Astrocyte (in vitro differentiated cells and primary cell): Measurements from ENCODE around the gene MAGED2. TPM values are rescaled to one million over a fixed set of nuclear protein-coding genes. Genes with fewer than 3 reads are reported as not detected.

Experiments
- DNase-seq: peaks from one replicate; pipeline ENCODE4 v3.0.0-alpha.2; 2010; ENCODE audit warnings: low read depth
- FAIRE-seq: peaks from 2 replicates; lab custom pipeline; 2011; peaks lifted over from hg19 to GRCh38; lab: Jason Lieb, UNC
- H2AFZ ChIP-seq: 2 replicates; pipeline ENCODE4 v1.6.0; 2012; ENCODE audit warnings: low read depth, low read length, inconsistent platforms
- H3K27ac ChIP-seq: 2 replicates; pipeline ENCODE4 v1.5.1; 2011; ENCODE audit warnings: low read depth, low read length, inconsistent platforms
- H3K27me3 ChIP-seq: 2 replicates; pipeline ENCODE4 v1.6.0; 2011; ENCODE audit warnings: low read length, inconsistent platforms; ENCODE audit not compliant: insufficient read depth
- H3K36me3 ChIP-seq: 2 replicates; pipeline ENCODE4 v1.5.1; 2011; ENCODE audit warnings: low read length, inconsistent platforms; ENCODE audit not compliant: insufficient read depth
- H3K4me1 ChIP-seq: 2 replicates; pipeline ENCODE4 v1.5.1; 2011; ENCODE audit warnings: low read length, inconsistent platforms; ENCODE audit not compliant: insufficient read depth
- H3K4me2 ChIP-seq: 2 replicates; pipeline ENCODE4 v1.6.0; 2012; ENCODE audit warnings: low read length, inconsistent platforms
- H3K4me3 ChIP-seq: 2 replicates; pipeline ENCODE4 v1.5.1; 2011; ENCODE audit warnings: low read depth, mild to moderate bottlenecking, low read length, inconsistent platforms; ENCODE audit not compliant: insufficient read depth
- H3K79me2 ChIP-seq: 2 replicates; pipeline ENCODE4 v1.6.0; 2012; ENCODE audit warnings: mild to moderate bottlenecking, low read length, inconsistent platforms; ENCODE audit not compliant: insufficient read depth
- H3K9ac ChIP-seq: 2 replicates; pipeline ENCODE4 v1.6.0; 2012; ENCODE audit warnings: mild to moderate bottlenecking, low read length, inconsistent platforms
- H3K9me3 ChIP-seq: 2 replicates; pipeline ENCODE4 v1.5.1; 2012; ENCODE audit warnings: low read depth, mild to moderate bottlenecking, low read length, inconsistent platforms; ENCODE audit not compliant: insufficient read depth
- H4K20me1 ChIP-seq: 2 replicates; pipeline ENCODE4 v1.6.0; 2012; ENCODE audit warnings: low read length, inconsistent platforms; ENCODE audit not compliant: insufficient read depth
- H3K27ac Mint-ChIP-seq: one replicate; pipeline ENCODE4 v1.8.0; 2021; ENCODE audit warnings: mild to moderate bottlenecking, mixed read lengths; ENCODE audit not compliant: unreplicated experiment
- H3K27me3 Mint-ChIP-seq: one replicate; pipeline ENCODE4 v1.8.0; 2021; ENCODE audit warnings: low read depth, mixed read lengths; ENCODE audit not compliant: unreplicated experiment
- H3K36me3 Mint-ChIP-seq: one replicate; pipeline ENCODE4 v1.8.0; 2021; ENCODE audit warnings: low read depth, mixed read lengths; ENCODE audit not compliant: unreplicated experiment
- H3K4me1 Mint-ChIP-seq: one replicate; pipeline ENCODE4 v1.8.0; 2021; ENCODE audit warnings: low read depth, mixed read lengths; ENCODE audit not compliant: unreplicated experiment
- H3K4me3 Mint-ChIP-seq: one replicate; pipeline ENCODE4 v1.8.0; 2021; ENCODE audit warnings: mild to moderate bottlenecking, moderate library complexity, mixed read lengths; ENCODE audit not compliant: unreplicated experiment
- H3K9me3 Mint-ChIP-seq: one replicate; pipeline ENCODE4 v1.8.0; 2021; ENCODE audit warnings: mild to moderate bottlenecking, mixed read lengths; ENCODE audit not compliant: unreplicated experiment
- EZH2 ChIP-seq: IDR thresholded peaks from 2 replicates; pipeline ENCODE4 v1.6.1; 2012; ENCODE audit warnings: mild to moderate bottlenecking, low read length, inconsistent platforms; ENCODE audit not compliant: insufficient read depth
- total RNA-seq: library from RNA; stranded (reverse); gene quantifications from 2 replicates; pipeline ENCODE4 v1.2.1, GENCODE V29; 2021
- TF ChIP-seq, protein P1 (sequence below): IDR thresholded peaks from 2 replicates; pipeline ENCODE4 v1.5.1; 2011; ENCODE audit warnings: low read depth, mild to moderate bottlenecking, inconsistent platforms, low read length, moderate library complexity; ENCODE audit not compliant: insufficient read depth

MAGED2 gene
- total RNA-seq, 1 donor from 2014 or later, result 498 TPM

DNA sequence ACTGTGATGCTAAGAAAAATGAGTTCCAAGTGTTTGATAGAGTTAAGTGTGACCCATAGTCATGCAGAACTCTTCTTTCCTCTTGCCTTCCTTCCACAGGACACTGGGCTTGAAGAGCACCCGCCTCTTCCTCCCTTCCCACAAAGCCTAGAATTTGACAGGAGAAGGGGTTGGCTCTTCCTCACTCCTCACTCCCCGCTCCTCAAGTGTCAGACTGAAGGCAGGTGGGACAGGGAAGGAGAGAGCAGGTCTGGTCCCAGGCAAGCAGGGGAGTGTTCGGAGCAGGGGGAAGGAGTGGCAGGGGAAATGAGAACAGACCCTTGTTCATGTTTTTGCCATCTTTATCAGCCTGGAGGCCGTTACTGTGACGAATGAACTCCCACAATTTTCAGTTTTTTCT is 10.7 kb downstream of the MAGED2 start:
- no peak overlapping the region for H3K4me3 ChIP-seq
- FAIRE-seq, result no peak
- no peak overlapping the region for H3K4me2 ChIP-seq
- TF ChIP-seq, protein P1, sequence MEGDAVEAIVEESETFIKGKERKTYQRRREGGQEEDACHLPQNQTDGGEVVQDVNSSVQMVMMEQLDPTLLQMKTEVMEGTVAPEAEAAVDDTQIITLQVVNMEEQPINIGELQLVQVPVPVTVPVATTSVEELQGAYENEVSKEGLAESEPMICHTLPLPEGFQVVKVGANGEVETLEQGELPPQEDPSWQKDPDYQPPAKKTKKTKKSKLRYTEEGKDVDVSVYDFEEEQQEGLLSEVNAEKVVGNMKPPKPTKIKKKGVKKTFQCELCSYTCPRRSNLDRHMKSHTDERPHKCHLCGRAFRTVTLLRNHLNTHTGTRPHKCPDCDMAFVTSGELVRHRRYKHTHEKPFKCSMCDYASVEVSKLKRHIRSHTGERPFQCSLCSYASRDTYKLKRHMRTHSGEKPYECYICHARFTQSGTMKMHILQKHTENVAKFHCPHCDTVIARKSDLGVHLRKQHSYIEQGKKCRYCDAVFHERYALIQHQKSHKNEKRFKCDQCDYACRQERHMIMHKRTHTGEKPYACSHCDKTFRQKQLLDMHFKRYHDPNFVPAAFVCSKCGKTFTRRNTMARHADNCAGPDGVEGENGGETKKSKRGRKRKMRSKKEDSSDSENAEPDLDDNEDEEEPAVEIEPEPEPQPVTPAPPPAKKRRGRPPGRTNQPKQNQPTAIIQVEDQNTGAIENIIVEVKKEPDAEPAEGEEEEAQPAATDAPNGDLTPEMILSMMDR, result no peak
- TF ChIP-seq EZH2, result no peak
- H4K20me1 ChIP-seq, result peaks cover 21% of the 10 kb centered on the region
- no peaks in the 10 kb centered on the region for H3K27me3 ChIP-seq
- Mint-ChIP-seq H3K36me3 (peaks cover 16% of the 10 kb centered on the region), H3K4me3 (no peak overlapping the region), H3K27me3 (no peaks in the 10 kb centered on the region), H3K4me1 (no peaks in the 10 kb centered on the region), H3K27ac (no peak overlapping the region), H3K9me3 (peaks cover 1% of the 10 kb centered on the region)
- no peak overlapping the region for H2AFZ ChIP-seq
- H3K27ac ChIP-seq, result no peak overlapping the region
- no peak for DNase-seq
- H3K9me3 ChIP-seq, result no peaks in the 10 kb centered on the region
- no peak overlapping the region for H3K9ac ChIP-seq
- no peaks in the 10 kb centered on the region for H3K4me1 ChIP-seq
- no peaks in the 10 kb centered on the region for H3K79me2 ChIP-seq
- H3K36me3 ChIP-seq, result peaks cover 14% of the 10 kb centered on the region

DNA sequence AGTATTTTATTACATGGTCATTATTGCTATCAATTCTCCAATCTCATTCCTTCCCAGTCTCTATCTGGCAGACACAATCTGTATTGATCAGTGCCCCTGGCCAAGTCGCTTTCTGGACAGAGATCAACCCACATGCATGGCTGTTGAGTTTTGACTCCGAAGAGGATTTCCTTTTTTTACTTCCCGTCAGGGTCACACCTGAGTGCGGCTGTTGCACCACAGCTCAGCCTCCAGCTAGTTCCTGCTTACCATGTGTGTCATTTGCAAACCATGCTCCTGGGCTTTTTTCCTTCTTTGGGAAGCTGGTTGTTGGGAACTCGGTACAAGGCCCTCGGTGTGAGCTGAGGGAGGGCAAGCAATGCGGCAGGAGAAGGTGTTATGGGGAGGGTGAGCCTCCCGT is 11.7 kb downstream of the MAGED2 start:
- Mint-ChIP-seq H3K27ac (no peak overlapping the region), H3K4me3 (no peak overlapping the region), H3K36me3 (peaks cover 10% of the 10 kb centered on the region), H3K27me3 (no peaks in the 10 kb centered on the region), H3K4me1 (peaks cover 3% of the 10 kb centered on the region), H3K9me3 (peaks cover 1% of the 10 kb centered on the region)
- Histone ChIP-seq H3K9me3 (no peaks in the 10 kb centered on the region), H3K27ac (no peak overlapping the region), H3K4me3 (no peak overlapping the region), H2AFZ (no peak overlapping the region), H3K27me3 (no peaks in the 10 kb centered on the region), H3K79me2 (no peaks in the 10 kb centered on the region), H3K9ac (no peak overlapping the region), H4K20me1 (peaks cover 11% of the 10 kb centered on the region), H3K36me3 (peaks cover 9% of the 10 kb centered on the region), H3K4me1 (no peaks in the 10 kb centered on the region), H3K4me2 (no peak overlapping the region)
- FAIRE-seq (peak; percentile 88), DNase-seq (no peak)
- TF ChIP-seq, protein P1, result no peak
- no peak for TF ChIP-seq EZH2

DNA sequence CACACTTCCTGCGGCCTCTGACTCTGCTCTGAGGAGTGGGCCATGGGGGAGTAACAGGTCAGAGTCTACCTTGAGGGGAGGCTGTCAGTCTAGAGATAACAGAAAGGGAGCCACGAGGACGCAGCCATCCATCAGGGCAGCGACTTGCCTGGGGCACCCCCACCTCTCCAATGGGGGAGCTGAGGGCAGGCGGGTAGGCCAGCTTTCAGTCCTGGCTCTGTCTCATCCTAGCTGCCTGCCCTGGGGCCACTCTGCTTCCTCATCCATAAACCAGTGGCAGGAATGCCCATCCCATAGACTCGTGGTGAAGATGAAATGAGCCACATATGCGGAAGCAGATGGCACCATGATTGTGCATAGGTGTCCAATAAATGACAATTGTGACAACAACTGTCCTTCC is 13.2 kb downstream of the MAGED2 start:
- peaks cover 1% of the 10 kb centered on the region for H3K9me3 Mint-ChIP-seq
- DNase-seq (no peak), FAIRE-seq (no peak)
- no peak overlapping the region for H3K4me3 ChIP-seq
- H3K4me3 Mint-ChIP-seq, result no peak overlapping the region
- no peaks in the 10 kb centered on the region for H3K27me3 ChIP-seq
- H3K36me3 ChIP-seq, result no peaks in the 10 kb centered on the region
- peaks cover 6% of the 10 kb centered on the region for H4K20me1 ChIP-seq
- H3K36me3 Mint-ChIP-seq, result peaks cover 8% of the 10 kb centered on the region
- no peaks in the 10 kb centered on the region for H3K9me3 ChIP-seq
- no peaks in the 10 kb centered on the region for H3K4me1 ChIP-seq
- no peaks in the 10 kb centered on the region for H3K27me3 Mint-ChIP-seq
- H3K9ac ChIP-seq, result no peak overlapping the region
- TF ChIP-seq EZH2, result no peak
- TF ChIP-seq, protein P1, result no peak
- H3K4me2 ChIP-seq, result no peak overlapping the region
- no peaks in the 10 kb centered on the region for H3K79me2 ChIP-seq
- H2AFZ ChIP-seq, result no peak overlapping the region
- no peak overlapping the region for H3K27ac Mint-ChIP-seq
- no peak overlapping the region for H3K27ac ChIP-seq
- peaks cover 7% of the 10 kb centered on the region for H3K4me1 Mint-ChIP-seq
